GM18951 (cell line): ENCODE measurements around the gene NIT1.

Experiments
- POLR2A ChIP-seq: IDR thresholded peaks from 4 replicates; pipeline ENCODE4 v1.6.1; 2011; ENCODE audit warnings: mild to moderate bottlenecking; ENCODE audit not compliant: insufficient read length, insufficient read depth; ENCODE audit errors: extremely low read depth
- in situ Hi-C: fragments of 300-500 bp; cut with MboI; formaldehyde crosslinking; loops from one replicate; pipeline ENCODE4 v1.12.0; 2022; ENCODE audit warnings: low sequenced_read_pairs, mixed read lengths, inconsistent platforms; ENCODE audit not compliant: unreplicated experiment

Gene NIT1

DNA sequence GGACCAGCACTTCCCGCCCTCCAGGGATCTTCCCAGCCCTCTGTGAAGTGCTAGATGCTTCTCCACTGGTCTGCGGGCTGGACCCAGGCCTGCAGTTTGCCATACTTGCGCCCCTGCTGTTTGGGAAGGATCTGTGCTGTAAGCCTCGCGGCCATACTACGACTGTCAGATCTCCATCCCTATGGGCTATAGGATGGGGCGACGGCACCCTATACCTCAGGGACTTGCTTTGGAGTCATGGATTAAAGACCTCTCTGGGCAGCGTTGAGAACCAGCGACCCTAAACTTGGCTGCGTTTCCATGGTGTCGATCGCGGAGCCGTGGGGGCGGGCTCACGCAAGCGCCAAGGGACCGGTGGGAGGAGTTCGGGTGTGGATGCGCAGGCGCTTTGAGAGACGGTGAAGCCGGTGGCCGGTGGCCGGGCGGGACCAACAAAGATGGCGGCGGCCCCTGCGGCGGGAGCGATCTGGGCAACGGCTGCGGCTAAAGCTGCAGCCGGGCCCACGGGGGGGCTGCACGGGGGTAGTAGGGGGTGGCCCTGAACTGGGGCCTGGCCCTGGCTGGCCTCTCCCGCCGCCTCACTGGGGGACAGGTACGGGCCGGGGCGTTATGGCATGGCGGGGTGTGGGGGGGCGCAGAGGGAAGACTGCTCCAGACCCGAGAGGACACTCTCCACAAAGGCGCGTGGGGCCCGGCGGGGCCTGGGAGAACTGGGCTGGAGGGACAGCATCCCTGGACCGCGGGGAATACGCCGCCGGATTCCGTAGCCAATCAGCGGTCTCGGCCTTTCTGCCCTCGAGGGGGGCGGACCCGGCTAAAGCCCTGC is 41.4 kb downstream of the NIT1 start, which contains the start of gene USP21:
Gene USP21, plus strand, starts transcription at position 414 of the 826 bp plus-strand sequence. CDS start 1,141 bp downstream, outside the sequence.
- in situ Hi-C loops: no loop called here
- TF ChIP-seq POLR2A: peak; percentile 82

DNA sequence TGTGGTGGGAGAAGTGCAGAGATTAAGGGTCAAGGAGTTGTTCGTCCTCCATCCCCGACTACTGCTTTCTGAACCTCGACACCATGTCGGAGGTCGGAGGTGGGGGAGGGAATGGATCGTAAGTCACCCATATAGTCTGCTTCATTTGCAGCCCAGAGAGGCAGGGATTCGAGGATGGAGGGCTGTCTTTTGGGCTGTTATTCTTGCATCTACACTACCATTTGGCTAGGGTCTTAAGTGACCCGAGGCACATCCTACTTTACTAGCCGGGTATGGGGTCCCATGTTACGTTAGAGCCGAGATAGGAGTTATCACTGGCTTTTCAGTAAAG is 42.0 kb downstream of the NIT1 start:
- in situ Hi-C loops: no loop called here
- TF ChIP-seq POLR2A: no peak

DNA sequence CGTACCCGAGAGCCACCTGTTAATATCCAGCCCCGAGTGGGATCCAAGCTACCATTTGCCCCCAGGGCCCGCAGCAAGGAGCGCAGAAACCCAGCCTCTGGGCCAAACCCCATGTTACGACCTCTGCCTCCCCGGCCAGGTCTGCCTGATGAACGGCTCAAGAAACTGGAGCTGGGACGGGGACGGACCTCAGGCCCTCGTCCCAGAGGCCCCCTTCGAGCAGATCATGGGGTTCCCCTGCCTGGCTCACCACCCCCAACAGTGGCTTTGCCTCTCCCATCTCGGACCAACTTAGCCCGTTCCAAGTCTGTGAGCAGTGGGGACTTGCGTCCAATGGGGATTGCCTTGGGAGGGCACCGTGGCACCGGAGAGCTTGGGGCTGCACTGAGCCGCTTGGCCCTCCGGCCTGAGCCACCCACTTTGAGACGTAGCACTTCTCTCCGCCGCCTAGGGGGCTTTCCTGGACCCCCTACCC is 42.8 kb downstream of the NIT1 start:
- in situ Hi-C loops: no loop called here
- no peak for TF ChIP-seq POLR2A

DNA sequence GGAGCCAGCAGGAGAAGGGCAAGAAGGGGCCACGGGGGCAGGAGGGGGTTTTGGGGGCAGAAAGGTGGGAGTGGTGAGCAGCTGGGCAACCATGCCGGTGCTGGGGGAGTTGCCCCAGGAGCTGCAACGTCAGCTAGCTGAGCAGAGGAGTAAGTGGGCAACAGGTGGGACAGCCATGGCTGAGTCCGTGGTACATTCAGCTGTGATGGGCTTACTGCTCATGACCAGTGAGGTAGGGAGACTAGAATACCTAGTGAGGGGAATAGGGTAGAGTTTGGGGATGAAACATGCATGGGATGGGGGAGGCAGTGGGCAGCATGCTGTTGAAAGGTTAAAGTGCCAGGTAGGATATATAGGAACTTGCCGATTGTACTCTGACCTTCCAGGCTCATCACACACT is 43.7 kb downstream of the NIT1 start:
- TF ChIP-seq POLR2A: no peak
- in situ Hi-C loops: no loop called here

DNA sequence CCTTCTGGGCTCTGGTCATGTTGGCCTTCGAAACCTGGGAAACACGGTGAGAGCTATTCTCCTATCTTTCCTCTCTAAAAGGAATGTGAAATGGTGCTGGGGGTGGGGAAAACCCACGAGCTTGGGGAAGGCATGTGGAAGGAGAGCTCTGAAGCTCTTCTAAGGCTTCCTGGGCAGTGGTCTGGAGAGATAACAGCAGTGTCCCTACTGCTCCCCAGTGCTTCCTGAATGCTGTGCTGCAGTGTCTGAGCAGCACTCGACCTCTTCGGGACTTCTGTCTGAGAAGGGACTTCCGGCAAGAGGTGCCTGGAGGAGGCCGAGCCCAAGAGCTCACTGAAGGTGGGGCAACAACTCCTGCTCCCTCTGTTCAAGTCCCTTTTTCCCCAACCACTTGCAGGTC is 44.1 kb downstream of the NIT1 start:
- TF ChIP-seq POLR2A: no peak
- in situ Hi-C loops: no loop called here

DNA sequence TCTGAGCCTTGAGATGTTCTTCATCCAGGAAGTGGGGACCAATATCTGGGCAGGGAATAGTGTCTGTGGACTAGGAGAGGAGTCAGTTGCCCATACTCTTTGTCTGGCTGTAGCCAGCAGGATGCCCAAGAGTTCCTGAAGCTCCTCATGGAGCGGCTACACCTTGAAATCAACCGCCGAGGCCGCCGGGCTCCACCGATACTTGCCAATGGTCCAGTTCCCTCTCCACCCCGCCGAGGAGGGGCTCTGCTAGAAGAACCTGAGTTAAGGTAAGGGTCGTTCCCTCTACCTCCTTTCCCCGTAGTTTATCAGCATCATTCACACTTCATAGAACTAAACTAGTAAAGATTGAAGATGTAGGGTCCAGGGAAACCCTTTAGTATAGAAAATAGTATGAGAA is 44.9 kb downstream of the NIT1 start:
- in situ Hi-C loops: no loop called here
- TF ChIP-seq POLR2A: no peak

DNA sequence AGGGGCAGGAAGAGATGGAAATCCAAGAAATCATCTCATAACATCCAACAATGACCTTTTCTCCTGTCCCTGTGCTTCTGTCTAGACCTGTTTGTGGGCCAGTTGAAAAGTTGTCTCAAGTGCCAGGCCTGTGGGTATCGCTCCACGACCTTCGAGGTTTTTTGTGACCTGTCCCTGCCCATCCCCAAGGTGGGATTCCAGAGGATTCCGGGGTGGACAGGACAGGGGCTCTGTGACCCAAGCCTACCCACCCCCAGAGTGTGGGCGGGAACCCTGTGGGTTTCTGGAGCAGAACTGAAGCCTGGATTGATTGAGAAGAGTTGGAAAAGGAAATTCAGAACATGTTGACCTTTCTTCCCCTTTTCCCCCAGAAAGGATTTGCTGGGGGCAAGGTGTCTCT is 45.9 kb downstream of the NIT1 start:
- in situ Hi-C loops: no loop called here

DNA sequence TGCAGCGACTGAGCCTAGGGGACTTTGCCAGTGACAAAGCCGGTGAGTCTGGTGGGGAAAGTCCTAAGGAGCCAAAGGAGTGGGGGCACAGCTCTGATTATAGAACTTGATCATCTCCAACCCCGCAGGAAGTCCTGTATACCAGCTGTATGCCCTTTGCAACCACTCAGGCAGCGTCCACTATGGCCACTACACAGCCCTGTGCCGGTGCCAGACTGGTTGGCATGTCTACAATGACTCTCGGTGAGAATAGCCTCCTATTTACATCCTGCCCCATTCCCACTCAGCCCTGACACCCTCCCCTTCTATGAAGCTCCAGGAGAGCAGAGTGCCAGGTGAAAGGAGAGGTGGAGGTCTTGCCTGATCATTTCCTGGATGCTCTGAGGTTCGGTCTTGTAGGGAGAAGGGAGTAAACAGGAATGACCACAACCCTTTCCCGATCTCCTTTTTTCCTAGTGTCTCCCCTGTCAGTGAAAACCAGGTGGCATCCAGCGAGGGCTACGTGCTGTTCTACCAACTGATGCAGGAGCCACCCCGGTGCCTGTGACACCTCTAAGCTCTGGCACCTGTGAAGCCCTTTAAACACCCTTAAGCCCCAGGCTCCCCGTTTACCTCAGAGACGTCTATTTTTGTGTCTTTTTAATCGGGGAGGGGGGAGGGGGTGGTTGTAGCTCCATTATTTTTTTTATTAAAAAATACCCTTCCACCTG is 47.2 kb downstream of the NIT1 start:
- in situ Hi-C loops: no loop called here
- TF ChIP-seq POLR2A: no peak

More for the DNA sequence above, 45.9 kb downstream of the NIT1 start:
- no peak for TF ChIP-seq POLR2A

DNA sequence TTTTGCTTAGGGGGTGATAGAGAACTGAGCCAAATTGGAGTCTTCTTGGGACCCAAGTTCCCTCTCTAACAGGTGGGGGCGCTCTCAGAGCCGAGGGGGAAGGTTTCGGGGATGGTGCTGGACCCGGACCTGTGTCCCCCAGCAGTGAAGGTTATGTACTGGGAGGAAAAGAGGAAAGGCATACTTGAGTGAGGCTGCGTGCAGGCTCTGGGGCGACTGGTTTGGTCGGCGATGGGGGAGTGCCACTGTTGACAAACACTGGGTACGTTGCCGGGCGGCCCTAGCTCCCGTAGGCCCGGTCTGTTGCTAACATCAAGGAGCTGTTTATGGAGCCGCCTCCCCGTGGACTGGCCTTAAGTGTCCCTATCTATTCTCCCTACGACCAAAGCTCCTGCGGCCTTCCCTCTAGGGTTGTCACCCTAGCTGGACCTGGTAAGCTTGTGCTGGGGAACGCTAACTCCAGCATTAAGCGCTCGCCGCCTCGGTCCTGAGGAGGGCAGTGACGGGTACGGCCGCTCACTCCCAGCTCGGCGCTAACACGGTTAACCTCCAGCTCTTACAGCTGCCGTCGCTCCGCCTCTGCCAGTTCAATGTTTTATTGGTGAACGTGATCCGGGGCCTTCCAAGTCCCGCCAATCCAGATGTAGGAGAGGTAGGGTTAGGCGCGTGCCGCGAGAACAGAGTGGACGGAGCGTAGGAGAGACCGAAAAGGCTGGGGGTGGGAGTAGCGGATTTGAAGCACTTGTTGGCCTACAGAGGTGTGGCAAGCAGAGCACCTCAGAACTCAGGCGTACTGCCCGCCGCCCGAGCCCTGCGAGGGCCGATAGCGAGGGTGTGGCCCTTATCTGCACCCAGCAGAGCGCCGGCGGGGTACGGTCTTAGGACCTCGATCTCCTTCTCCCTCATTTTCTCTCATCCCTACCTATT is 48.1 kb downstream of the NIT1 start, which contains the start of gene PPOX:
Gene PPOX, plus strand, starts transcription at position 685 of the 927 bp plus-strand sequence. CDS start 422 bp downstream, outside the sequence.
- TF ChIP-seq POLR2A: peak; percentile 85
- in situ Hi-C loops: no loop called here

DNA sequence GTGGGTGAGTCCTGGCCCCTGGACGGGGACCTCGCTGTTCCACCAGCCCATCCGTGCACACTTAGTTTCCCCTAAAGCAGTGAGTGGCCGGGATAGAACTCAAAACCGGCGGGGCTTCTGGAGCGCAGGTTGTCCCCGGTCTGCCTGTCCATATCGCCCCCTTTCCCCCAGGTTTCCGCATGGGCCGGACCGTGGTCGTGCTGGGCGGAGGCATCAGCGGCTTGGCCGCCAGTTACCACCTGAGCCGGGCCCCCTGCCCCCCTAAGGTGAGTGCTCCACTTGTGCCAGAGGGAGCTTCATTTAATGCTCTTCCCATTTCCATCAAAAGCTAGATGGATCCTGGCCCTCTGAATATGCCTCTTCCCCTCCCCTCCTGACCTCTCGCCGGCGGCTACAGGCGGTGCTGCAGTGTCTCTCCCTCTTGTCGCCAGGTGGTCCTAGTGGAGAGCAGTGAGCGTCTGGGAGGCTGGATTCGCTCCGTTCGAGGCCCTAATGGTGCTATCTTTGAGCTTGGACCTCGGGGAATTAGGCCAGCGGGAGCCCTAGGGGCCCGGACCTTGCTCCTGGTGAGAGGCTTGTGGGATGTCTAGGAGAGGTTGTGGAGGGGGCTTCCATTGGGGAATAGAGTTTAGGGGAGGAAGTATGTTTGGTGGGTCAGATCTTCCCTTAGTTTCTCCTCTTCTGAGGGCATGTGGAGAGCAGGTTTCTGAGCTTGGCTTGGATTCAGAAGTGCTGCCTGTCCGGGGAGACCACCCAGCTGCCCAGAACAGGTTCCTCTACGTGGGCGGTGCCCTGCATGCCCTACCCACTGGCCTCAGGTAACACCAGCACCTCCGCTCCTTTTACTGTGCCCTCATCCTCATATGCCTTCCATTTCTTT is 49.0 kb downstream of the NIT1 start:
- in situ Hi-C loops: no loop called here
- TF ChIP-seq POLR2A: no peak

DNA sequence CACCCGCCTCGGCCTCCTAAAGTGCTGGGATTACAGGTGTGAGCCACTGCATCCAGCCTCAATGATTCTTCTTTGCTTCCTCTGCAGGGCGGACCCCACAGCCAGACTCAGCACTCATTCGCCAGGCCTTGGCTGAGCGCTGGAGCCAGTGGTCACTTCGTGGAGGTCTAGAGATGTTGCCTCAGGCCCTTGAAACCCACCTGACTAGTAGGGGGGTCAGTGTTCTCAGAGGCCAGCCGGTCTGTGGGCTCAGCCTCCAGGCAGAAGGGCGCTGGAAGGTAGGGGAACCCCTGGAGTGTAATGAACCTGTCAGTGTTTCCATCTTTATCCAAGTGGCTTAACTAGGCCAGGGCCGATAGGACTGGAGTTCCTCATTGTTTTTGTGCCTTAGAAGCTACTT is 51.0 kb downstream of the NIT1 start:
- in situ Hi-C loops: no loop called here
- TF ChIP-seq POLR2A: no peak
